ENCODE measurements around the gene C3orf20. TPM values are rescaled to one million over a fixed set of nuclear protein-coding genes. Genes with fewer than 3 reads are reported as not detected.
A peak's percentile ranks its signal among the peaks of the same experiment; 100 is the strongest.

C3orf20 gene
- total and polyA plus RNA-seq, 7 donors = 0.03 to 0.16 TPM; not detected in 5

DNA sequence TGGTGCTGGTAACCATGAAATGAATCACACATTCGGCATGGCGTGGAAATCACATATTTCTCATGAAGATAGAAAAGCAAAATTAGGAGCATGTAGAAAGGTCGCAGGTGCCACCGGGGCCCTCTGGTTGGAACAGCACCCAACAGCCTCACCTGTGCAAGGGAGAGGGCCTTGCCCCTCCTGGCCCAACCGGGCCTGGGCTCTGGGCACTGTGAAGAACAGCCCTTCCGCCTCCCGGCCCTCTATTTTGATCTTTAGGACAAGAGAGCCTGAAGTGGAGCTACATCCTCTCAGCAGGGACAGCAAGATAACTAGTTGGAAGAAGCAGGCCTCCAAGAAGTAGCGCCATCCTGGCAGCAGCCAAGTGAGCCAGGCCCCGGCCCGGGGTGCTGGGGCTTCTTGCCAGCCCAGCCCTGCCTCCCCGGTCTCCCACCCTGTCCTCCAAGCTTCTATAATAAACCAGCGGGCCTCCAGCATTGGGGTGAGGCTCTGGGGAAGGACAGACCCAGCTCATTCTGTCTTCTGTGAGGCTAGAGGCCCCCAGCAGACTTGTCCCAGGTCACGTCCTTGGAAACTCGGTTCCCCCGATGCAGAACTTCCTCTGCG, 97.7 kb downstream of the C3orf20 start:
- Histone ChIP-seq H3K9me3 (no peaks in the 10 kb centered on the region), H3K4me3 (no peak overlapping the region), H3K27ac (no peak overlapping the region), H3K36me3 (no peaks in the 10 kb centered on the region), H3K27me3 (no peaks in the 10 kb centered on the region), H3K4me1 (no peaks in the 10 kb centered on the region)
- no peak for DNase-seq
- TF ChIP-seq, protein P1, sequence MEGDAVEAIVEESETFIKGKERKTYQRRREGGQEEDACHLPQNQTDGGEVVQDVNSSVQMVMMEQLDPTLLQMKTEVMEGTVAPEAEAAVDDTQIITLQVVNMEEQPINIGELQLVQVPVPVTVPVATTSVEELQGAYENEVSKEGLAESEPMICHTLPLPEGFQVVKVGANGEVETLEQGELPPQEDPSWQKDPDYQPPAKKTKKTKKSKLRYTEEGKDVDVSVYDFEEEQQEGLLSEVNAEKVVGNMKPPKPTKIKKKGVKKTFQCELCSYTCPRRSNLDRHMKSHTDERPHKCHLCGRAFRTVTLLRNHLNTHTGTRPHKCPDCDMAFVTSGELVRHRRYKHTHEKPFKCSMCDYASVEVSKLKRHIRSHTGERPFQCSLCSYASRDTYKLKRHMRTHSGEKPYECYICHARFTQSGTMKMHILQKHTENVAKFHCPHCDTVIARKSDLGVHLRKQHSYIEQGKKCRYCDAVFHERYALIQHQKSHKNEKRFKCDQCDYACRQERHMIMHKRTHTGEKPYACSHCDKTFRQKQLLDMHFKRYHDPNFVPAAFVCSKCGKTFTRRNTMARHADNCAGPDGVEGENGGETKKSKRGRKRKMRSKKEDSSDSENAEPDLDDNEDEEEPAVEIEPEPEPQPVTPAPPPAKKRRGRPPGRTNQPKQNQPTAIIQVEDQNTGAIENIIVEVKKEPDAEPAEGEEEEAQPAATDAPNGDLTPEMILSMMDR (IDR thresholded peaks at IDR 0.05) = no peak
- TF ChIP-seq EP300 (IDR thresholded peaks at IDR 0.05) = no peak
- TF ChIP-seq POLR2AphosphoS5 (IDR thresholded peaks at IDR 0.05) = no peak
- TF ChIP-seq POLR2A (IDR thresholded peaks at IDR 0.05) = no peak
- 87 to 91% methylated on average over 16 of the region's 16 CpGs for WGBS, 2 donors
- intact Hi-C loops (cut with DNase I) = no loop called here

DNA sequence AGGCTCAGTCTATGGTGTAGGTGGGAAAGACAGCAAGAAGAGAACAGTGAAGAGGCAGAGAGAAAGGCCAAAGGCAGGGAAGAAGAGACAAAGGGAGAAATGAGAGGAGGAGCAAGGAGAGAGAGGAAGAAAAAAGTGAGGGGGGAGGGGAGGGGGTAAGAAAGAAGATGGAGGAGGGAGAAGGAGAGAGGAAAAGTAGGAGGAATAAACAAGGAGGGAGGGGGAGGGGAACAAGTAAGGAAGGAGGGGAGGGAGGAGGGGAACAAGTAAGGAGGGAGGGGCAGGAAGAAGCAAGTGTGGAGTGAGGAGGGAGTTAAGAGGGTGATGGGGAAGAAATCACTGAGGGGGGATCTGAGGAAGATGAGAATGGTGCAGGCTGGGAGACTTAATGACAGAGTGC, 98.3 kb downstream of the C3orf20 start:
- Histone ChIP-seq H3K27me3 (no peaks in the 10 kb centered on the region), H3K27ac (no peak overlapping the region), H3K9me3 (no peaks in the 10 kb centered on the region), H3K4me3 (no peak overlapping the region), H3K4me1 (no peaks in the 10 kb centered on the region), H3K36me3 (no peaks in the 10 kb centered on the region)
- intact Hi-C loops (cut with DNase I) = no loop called here
- DNase-seq = no peak
- TF ChIP-seq, protein P1 (IDR thresholded peaks at IDR 0.05) = no peak
- TF ChIP-seq POLR2A (IDR thresholded peaks at IDR 0.05) = no peak
- no peak for TF ChIP-seq POLR2AphosphoS5 (IDR thresholded peaks at IDR 0.05)
- no peak for TF ChIP-seq EP300 (IDR thresholded peaks at IDR 0.05)

DNA sequence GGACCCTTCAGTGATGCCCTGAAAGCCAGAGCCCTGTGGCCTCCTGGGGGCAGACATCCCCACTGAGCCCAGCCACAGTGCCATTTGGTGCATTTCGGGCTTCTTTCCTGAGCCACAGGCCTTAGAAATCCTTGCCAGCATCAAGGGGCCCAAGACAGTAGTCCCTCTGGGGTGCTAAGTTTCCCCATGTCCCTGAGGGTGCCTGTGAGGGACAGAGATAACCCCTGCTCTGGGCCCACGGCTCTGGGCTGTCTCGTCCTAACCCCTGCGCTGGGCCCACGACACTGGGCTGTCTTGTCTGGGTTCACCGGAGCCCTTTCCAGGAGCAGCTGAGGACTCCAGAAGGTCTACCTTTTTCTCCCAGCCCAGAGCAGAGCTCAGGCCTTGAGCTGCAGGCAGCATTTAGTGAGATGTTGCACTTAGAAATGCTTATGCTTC, 98.8 kb downstream of the C3orf20 start:
- 89 to 90% methylated on average over 6 of the region's 6 CpGs for WGBS, 2 donors
- Histone ChIP-seq H3K27me3 (no peaks in the 10 kb centered on the region), H3K27ac (no peak overlapping the region), H3K36me3 (no peaks in the 10 kb centered on the region), H3K9me3 (peaks cover 0 to 1% (median 0%) of the 10 kb centered on the region in 4 donors), H3K4me3 (no peak overlapping the region), H3K4me1 (no peaks in the 10 kb centered on the region)
- intact Hi-C loops (cut with DNase I) = no loop called here
- no peak for TF ChIP-seq POLR2AphosphoS5 (IDR thresholded peaks at IDR 0.05)
- TF ChIP-seq EP300 (IDR thresholded peaks at IDR 0.05) = no peak
- no peak for TF ChIP-seq POLR2A (IDR thresholded peaks at IDR 0.05)
- TF ChIP-seq, protein P1 (IDR thresholded peaks at IDR 0.05) = no peak
- DNase-seq = peak; percentile 42

DNA sequence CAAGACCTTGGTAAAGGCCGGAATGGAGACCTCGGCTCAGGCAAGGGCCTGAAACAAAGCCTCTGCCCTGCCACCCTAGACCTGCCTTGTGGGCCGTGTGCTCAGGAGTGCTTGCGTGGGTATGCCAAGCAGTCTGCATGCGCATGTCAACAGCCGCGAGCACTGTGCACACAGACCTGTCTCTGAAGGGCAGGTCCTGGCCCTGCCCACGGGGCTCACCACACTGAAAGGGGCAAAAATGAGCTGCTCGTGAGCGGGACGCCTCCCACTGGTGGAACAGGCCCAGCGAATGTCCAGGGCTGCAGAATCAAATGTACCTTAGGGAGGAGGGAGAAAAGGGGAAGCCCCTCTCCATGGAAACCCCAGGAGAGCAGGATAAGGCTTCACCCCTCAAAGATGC, 99.5 kb downstream of the C3orf20 start:
- intact Hi-C loops (cut with DNase I) = no loop called here
- 81 to 85% methylated on average over 12 of the region's 12 CpGs for WGBS, 2 donors
- DNase-seq = peak; percentile 39
- Histone ChIP-seq H3K27me3 (no peaks in the 10 kb centered on the region), H3K4me1 (no peaks in the 10 kb centered on the region), H3K4me3 (no peak overlapping the region), H3K36me3 (no peaks in the 10 kb centered on the region), H3K9me3 (peaks cover 0 to 5% (median 1%) of the 10 kb centered on the region in 4 donors), H3K27ac (no peak overlapping the region)
- TF ChIP-seq, protein P1 (IDR thresholded peaks at IDR 0.05) = no peak
- no peak for TF ChIP-seq POLR2A (IDR thresholded peaks at IDR 0.05)
- no peak for TF ChIP-seq POLR2AphosphoS5 (IDR thresholded peaks at IDR 0.05)
- no peak for TF ChIP-seq EP300 (IDR thresholded peaks at IDR 0.05)

DNA sequence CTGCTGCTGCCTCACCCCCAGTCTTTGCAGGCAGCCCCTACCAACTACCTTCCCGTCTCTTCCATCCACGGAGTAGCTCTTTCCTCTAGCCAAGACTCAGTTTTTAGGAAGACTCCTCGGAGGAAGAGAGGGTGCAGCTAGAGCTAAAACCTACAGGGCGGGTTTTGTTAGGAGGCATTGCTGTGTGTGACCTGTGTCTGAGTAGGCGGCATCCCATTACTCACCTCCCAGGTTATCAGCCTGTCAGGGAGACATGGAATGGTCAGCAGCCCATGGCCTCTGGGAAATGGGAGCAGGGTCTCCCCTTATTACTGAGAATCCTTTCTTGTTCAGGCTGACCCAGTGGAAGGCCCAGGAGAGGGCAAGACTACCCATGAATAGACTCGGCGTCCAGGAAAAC, 100.1 kb downstream of the C3orf20 start:
- Histone ChIP-seq H3K4me3 (no peak overlapping the region), H3K36me3 (no peaks in the 10 kb centered on the region), H3K9me3 (peaks cover 0 to 7% (median 2%) of the 10 kb centered on the region in 4 donors), H3K27ac (no peak overlapping the region), H3K4me1 (no peaks in the 10 kb centered on the region), H3K27me3 (no peaks in the 10 kb centered on the region)
- 92 to 94% methylated on average over 7 of the region's 7 CpGs for WGBS, 2 donors
- DNase-seq = peak; percentile 39
- no peak for TF ChIP-seq EP300 (IDR thresholded peaks at IDR 0.05)
- no peak for TF ChIP-seq POLR2A (IDR thresholded peaks at IDR 0.05)
- TF ChIP-seq POLR2AphosphoS5 (IDR thresholded peaks at IDR 0.05) = no peak
- TF ChIP-seq, protein P1 (IDR thresholded peaks at IDR 0.05) = no peak
- intact Hi-C loops (cut with DNase I) = no loop called here

All from sigmoid colon (tissue), 7 donors.